ENCODE measurements around the gene EN2.
A peak's percentile ranks its signal among the peaks of the same experiment; 100 is the strongest.

EN2 gene

DNA sequence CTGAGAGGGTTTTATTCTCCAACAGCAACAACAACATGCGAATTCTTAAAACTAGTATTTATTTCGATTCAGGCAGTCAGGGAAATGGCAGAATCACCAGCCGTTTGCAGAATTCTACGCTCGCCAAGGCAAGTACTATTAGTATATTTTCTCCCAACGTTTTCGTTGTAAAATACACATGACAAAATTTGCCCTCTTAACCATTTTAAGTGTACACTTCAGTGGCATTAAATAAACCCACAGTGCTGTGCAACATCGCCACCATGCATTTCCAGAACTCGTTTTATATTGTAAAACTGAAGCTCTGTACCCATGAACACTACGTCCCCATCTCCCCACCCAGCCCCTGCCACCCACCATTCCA, 10.8 kb downstream of the EN2 start:
- Mint-ChIP-seq H3K36me3 (ENCODE audit: low read depth) (no peaks in the 10 kb centered on the region), H3K27me3 (ENCODE audit: low read depth) (peaks cover 90% of the 10 kb centered on the region), H3K4me1 (ENCODE audit: low read depth) (peaks cover 3% of the 10 kb centered on the region), H3K27ac (no peak overlapping the region), H3K9me3 (no peaks in the 10 kb centered on the region), H3K4me3 (no peak overlapping the region)
- no peak for DNase-seq (ENCODE audit: low spot score)

DNA sequence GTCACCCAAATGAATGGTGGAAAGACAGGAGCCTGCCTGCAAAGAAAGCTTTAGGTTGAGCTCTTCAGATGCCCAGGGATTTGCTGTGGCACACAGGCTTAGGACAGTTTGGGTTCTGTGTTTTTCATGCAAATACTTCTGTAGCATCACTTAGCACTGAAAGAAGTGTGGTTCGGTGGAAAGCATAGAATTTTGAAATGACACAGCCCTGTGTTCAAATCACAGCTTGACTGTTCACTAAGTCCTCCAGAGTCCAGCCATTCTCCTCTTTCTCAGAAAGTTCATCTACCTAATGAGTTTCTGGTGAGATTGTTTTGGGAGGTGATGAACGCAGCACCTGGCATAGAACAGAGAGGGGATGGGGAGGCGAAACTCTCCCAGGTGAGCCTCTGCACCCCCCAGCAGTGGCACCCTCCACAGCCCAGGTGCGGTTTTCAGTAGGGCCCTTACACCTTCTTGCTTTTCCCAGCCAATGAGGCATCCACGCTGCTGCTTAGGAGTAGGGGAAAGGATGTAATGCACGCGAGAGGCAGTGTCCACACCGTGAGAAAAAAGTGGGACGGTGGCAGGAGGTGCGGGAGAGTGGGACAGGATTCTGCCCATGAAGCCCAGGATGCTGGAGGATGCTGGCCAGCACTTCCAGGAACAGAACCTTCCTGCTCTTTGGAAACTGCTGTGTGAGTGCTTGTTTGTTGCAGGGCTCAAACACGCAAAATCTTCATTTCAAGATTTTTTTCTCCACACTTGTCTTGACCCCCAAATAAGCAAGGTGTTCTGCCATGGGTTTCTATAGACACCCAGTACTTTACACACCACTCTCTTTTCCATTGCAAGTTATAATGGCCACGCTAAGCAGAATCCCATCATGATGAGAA, 11.6 kb downstream of the EN2 start:
- peaks cover 3% of the 10 kb centered on the region for H3K4me1 Mint-ChIP-seq (ENCODE audit: low read depth)
- DNase-seq (ENCODE audit: low spot score): no peak
- no peaks in the 10 kb centered on the region for H3K9me3 Mint-ChIP-seq
- peaks cover 91% of the 10 kb centered on the region for H3K27me3 Mint-ChIP-seq (ENCODE audit: low read depth)
- no peak overlapping the region for H3K4me3 Mint-ChIP-seq
- H3K36me3 Mint-ChIP-seq (ENCODE audit: low read depth): no peaks in the 10 kb centered on the region
- no peak overlapping the region for H3K27ac Mint-ChIP-seq

DNA sequence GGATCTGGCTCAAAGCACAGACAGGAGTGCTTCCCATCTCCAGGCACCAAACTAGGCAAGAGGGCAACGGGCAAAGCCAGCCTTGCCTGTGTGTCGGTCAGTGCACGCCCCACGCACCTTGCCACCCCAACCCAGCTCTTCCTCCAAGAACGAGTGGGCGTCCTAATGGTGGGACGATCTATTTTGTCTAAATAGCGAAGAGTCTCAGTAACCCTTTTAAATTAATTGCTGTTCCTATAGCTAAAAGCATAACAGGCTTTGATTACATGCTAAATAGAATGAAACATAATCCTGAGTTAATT, 12.2 kb downstream of the EN2 start:
- Mint-ChIP-seq H3K27me3 (ENCODE audit: low read depth) (peaks cover 91% of the 10 kb centered on the region), H3K9me3 (no peaks in the 10 kb centered on the region), H3K36me3 (ENCODE audit: low read depth) (no peaks in the 10 kb centered on the region), H3K4me3 (no peak overlapping the region), H3K27ac (no peak overlapping the region), H3K4me1 (ENCODE audit: low read depth) (peaks cover 2% of the 10 kb centered on the region)
- DNase-seq (ENCODE audit: low spot score): no peak

DNA sequence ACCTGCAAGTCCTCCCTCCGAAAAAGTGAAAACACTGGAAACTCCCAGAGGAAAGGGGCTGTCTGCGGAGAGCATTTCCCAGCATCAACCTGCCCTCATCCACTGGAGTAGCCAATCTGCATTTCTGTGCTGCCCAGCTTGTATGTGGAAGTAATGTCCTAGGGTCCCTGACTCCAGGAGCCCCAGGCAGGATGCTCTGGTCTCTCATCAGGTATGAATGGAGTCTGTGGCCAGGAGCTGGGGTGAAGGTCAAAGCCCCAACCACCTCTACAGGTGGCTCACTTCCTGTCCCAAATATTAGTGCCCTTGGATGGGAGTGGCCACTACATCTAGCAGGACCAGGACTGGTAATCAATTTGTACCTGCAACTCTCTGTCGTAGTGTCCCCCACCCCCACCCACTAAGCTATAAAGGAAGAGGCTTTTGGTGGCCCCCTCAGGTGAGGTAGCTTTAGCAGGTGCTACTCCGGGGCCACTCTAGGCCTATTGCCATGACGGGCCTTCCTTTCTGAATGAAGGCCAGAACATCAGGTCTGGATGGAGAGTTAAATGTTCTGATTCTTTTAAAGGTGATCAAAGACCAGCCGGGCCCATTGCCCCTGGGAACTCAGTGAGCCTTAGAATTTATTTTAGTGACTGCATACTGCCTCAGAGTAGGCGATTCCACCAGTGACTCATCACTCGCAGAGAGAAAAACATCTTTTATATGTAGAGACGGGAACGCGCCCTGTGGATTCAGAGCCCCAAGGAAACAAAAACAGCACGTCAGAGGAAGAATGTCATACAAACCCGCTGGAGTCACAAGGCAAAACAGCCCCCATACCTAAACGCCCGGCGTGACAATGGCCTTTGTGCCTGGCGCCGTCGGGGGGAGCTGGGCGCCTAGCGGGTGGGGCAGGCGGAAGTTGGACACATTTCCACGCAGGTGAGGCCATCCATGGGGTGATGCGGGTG, 13.0 kb downstream of the EN2 start:
- Mint-ChIP-seq H3K4me3 (no peak overlapping the region), H3K9me3 (peaks cover 3% of the 10 kb centered on the region), H3K36me3 (ENCODE audit: low read depth) (no peaks in the 10 kb centered on the region), H3K4me1 (ENCODE audit: low read depth) (no peaks in the 10 kb centered on the region), H3K27ac (no peak overlapping the region), H3K27me3 (ENCODE audit: low read depth) (peaks cover 86% of the 10 kb centered on the region)
- DNase-seq (ENCODE audit: low spot score): no peak

DNA sequence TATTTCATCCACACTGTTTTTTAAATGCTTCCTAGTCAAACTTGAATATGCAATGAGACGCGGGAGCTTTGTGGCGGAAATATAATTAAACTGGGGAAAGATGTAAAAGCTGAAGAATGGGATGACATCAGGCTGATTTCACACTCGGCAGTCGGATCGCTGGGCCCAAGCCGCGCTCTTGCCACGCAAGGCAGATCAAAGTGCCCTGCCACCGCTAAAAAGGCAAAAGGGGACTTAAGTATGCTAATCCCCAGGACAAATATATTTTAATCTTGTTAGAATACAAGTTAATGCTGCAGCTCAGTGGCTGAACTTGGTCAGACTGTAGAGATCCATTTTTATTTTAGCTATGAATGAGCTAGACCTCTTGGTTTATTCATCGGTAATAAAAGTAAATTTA, 13.8 kb downstream of the EN2 start:
- H3K4me1 Mint-ChIP-seq (ENCODE audit: low read depth): no peaks in the 10 kb centered on the region
- no peak for DNase-seq (ENCODE audit: low spot score)
- H3K36me3 Mint-ChIP-seq (ENCODE audit: low read depth): peaks cover 2% of the 10 kb centered on the region
- peaks cover 8% of the 10 kb centered on the region for H3K9me3 Mint-ChIP-seq
- H3K27me3 Mint-ChIP-seq (ENCODE audit: low read depth): peaks cover 83% of the 10 kb centered on the region
- no peak overlapping the region for H3K27ac Mint-ChIP-seq
- H3K4me3 Mint-ChIP-seq: no peak overlapping the region

DNA sequence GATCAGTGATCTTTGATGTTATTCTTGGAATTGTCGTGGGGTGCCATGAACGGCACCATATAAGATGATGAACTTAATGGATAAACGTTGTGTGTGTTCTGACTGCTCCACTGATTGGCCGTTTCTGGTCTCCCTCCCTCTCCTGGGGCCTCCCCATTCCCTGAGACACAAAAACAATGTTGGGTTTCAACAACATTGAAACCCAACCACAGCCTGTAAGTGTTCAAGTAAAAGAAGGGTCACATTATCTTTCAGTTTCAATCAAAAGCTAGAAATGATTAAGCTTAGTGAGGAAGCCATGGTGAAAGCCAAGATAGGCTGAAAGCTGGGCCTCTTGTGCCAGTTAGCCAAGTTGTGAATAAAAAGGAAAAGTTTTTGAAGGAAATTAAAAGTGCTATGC, 19.5 kb downstream of the EN2 start:
- DNase-seq (ENCODE audit: low spot score): peak; percentile 23
- peak overlapping the region; percentile 73 for H3K27ac Mint-ChIP-seq
- peaks cover 9% of the 10 kb centered on the region for H3K4me1 Mint-ChIP-seq (ENCODE audit: low read depth)
- H3K27me3 Mint-ChIP-seq (ENCODE audit: low read depth): peaks cover 55% of the 10 kb centered on the region
- H3K36me3 Mint-ChIP-seq (ENCODE audit: low read depth): peaks cover 4% of the 10 kb centered on the region
- peak overlapping the region; percentile 8 for H3K4me3 Mint-ChIP-seq
- H3K9me3 Mint-ChIP-seq: peaks cover 12% of the 10 kb centered on the region

DNA sequence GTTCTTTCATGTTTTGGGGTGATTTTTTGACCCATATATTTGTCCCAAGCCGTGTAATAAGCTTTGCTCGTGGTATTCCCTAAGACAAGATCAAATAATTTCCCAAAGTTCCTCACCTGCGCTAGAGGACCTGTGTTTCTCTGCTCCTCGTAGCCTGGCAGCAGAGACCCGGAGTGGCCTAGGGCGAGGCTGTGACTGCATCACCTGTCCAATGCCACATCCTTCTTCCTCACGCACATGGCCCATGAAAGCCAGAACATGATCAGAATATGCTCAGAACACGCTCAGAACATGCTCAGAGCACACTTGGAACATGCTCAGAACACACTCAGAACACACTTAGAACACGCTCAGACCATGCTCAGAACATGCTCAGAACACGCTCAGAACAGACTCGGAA, 23.8 kb downstream of the EN2 start:
- Mint-ChIP-seq H3K4me3 (no peak overlapping the region), H3K36me3 (ENCODE audit: low read depth) (peaks cover 2% of the 10 kb centered on the region), H3K9me3 (peaks cover 4% of the 10 kb centered on the region), H3K27me3 (ENCODE audit: low read depth) (peaks cover 39% of the 10 kb centered on the region), H3K27ac (no peak overlapping the region), H3K4me1 (ENCODE audit: low read depth) (peaks cover 11% of the 10 kb centered on the region)
- no peak for DNase-seq (ENCODE audit: low spot score)

DNA sequence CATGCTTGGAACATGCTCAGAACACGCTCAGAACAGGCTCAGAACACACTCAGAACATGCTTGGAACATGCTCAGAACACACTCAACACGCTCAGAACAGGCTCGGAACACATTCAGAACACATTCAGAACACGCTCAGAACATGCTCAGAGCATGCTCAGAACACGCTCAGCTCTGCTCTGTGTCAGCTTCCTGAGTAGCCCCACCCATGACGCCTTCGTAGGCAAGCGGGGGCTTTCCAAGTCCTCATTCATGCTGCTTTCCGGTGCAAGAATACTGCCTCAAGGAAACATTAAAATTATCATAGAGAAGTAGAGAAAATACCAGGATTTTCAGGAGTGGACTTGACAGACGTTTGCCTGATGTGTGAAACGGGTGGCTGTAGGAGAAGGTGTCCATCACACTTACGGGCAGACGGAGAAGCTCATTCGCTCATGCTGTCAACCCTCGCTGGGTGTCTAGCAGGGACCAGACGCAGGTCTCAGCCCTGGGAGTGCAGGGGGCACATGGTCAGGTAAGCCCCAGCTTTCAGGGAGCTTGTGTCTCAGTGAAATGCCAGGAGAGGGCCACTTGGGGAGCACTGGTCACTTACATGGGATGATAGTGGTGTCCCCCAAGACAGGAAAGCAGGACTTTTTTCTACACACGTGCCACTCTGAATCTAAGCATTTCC, 24.7 kb downstream of the EN2 start:
- H3K4me3 Mint-ChIP-seq: no peak overlapping the region
- peak overlapping the region; percentile 6 for H3K27ac Mint-ChIP-seq
- no peaks in the 10 kb centered on the region for H3K9me3 Mint-ChIP-seq
- H3K4me1 Mint-ChIP-seq (ENCODE audit: low read depth): peaks cover 8% of the 10 kb centered on the region
- DNase-seq (ENCODE audit: low spot score): no peak
- H3K36me3 Mint-ChIP-seq (ENCODE audit: low read depth): no peaks in the 10 kb centered on the region
- H3K27me3 Mint-ChIP-seq (ENCODE audit: low read depth): peaks cover 35% of the 10 kb centered on the region

DNA sequence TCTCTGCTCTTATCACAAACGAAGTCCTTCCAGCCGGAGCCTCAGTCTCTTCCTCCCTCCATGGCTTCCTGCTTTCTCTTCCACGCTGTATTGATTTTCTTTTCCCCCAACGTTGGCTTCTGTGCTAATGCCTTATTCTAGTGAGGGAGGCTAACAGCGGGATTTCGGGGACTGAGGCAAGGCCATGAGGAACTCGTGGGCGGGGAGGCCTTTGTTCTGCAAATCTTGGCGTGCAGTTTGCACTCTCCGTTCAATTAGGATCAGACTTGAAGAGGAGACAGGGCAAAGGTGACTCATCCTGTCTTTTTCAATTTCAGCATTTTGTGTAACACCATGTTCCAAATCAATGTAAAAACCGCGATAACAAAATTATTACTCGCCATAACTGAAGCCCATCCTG, 25.3 kb downstream of the EN2 start:
- peaks cover 35% of the 10 kb centered on the region for H3K27me3 Mint-ChIP-seq (ENCODE audit: low read depth)
- no peaks in the 10 kb centered on the region for H3K9me3 Mint-ChIP-seq
- H3K4me3 Mint-ChIP-seq: peak overlapping the region; percentile 49
- peaks cover 5% of the 10 kb centered on the region for H3K4me1 Mint-ChIP-seq (ENCODE audit: low read depth)
- no peaks in the 10 kb centered on the region for H3K36me3 Mint-ChIP-seq (ENCODE audit: low read depth)
- peak overlapping the region; percentile 16 for H3K27ac Mint-ChIP-seq
- no peak for DNase-seq (ENCODE audit: low spot score)

DNA sequence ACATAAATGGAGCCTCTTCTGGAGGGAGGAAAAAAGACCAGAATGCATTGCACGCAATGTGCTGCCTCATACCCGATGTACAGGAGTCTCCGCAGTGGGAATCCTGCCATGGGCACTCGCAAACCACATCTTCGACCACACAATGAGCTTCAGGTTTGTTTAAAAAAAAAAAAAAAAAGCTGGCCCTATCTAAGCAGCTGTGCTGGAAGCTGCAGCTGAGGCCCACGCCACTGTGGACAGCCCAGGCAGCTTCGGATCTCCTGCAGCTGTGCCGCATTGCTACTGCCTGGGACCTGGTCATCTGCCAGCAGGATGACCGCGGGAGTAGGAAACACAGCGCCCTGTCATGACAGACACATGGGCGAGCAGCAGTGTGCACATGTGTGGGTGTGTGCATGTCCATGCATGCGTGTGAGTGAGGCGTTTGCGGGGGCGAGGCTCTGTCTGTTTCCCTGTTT, 26.0 kb downstream of the EN2 start:
- no peak overlapping the region for H3K27ac Mint-ChIP-seq
- no peak overlapping the region for H3K4me3 Mint-ChIP-seq
- peaks cover 35% of the 10 kb centered on the region for H3K27me3 Mint-ChIP-seq (ENCODE audit: low read depth)
- H3K9me3 Mint-ChIP-seq: no peaks in the 10 kb centered on the region
- no peaks in the 10 kb centered on the region for H3K36me3 Mint-ChIP-seq (ENCODE audit: low read depth)
- peaks cover 5% of the 10 kb centered on the region for H3K4me1 Mint-ChIP-seq (ENCODE audit: low read depth)
- DNase-seq (ENCODE audit: low spot score): no peak

DNA sequence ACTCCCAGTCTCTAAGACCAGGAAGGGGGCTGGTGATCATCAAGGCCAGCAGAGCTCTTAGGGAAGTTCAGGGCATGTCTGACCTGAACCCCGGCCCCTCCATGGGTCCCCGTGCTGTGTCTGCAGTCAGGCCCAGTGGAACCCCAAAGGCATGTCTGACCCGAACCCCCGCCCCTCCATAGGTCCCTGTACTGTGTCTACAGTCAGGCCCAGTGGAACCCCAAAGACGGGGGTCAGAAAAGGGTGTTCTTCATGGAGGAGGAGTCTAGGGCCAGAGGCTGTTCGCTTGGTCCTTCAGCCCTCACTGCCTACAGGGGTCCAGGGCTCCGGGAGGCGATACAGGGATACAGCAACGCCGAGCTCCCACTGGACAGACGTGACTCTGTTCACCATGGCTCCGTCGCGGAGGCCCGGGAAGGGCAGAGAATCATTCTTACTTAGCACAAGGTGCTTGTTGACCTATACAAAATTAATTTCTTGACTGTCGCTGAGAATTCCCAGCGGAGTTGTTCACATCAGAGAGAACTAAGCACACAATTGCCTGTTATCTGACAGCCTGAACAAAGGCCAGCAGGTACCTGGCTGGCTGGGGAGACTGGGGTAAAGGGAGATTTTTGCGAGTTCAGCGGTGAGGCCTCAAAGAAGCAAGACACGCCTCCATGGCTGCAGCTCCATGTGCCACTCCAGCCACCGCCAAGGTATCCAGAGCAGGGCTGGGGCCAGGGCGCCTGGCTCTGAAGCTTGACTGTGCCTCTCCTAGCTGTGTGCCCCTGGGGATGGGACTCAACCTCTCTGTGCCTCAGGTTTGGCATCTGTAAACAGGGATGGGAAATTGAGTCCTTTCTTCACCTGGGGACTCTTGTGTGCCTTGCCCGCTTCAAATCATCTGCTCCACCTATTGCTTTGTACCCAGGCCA, 26.8 kb downstream of the EN2 start:
- Mint-ChIP-seq H3K9me3 (no peaks in the 10 kb centered on the region), H3K27ac (no peak overlapping the region), H3K4me1 (ENCODE audit: low read depth) (peaks cover 8% of the 10 kb centered on the region), H3K4me3 (no peak overlapping the region), H3K27me3 (ENCODE audit: low read depth) (peaks cover 32% of the 10 kb centered on the region), H3K36me3 (ENCODE audit: low read depth) (no peaks in the 10 kb centered on the region)
- no peak for DNase-seq (ENCODE audit: low spot score)

DNA sequence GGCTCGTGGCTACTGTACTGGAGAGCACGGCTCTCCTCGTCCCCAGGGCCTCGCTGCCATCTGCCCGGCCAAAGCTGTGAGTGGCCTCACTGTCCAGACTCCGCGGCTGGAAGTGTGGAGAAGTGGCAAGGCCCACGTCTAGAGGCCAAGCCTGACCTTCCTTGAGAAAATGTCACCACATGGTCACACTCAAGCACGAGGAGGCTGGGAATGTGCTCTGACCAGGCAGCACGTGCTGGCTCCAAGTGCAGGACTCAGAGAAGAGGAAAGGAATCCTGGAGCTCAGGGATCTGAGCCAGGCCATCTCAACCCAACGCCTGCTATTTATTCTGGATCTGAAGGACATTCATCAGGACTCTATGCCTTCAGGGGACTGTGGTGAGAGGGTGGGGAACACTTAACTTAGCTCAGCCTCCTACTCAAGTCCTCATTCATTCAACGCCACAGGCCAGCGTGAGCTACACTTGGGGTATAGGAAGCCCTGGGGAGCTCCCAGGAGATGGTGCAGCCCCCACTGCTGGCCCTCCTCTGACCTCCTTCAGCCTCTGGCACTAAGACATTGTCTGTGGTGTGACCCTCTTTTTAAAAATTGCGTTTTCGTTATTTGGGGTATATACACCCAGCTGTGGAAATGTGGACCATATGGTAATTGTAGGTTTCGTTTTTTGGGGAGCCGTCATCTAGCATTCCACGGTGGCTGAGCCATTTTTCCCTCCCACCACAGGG, 29.0 kb downstream of the EN2 start:
- no peak for DNase-seq (ENCODE audit: low spot score)
- Mint-ChIP-seq H3K4me3 (no peak overlapping the region), H3K36me3 (ENCODE audit: low read depth) (no peaks in the 10 kb centered on the region), H3K9me3 (no peaks in the 10 kb centered on the region), H3K4me1 (ENCODE audit: low read depth) (peaks cover 15% of the 10 kb centered on the region), H3K27ac (no peak overlapping the region), H3K27me3 (ENCODE audit: low read depth) (peaks cover 40% of the 10 kb centered on the region)
